Measurements from ENCODE around the gene TCF4.

Gene TCF4

GRCh38 chr18:55214969-55215368 lies 373.0 kb downstream of the TCF4 start:
- DNase-seq = no peak

DNA sequence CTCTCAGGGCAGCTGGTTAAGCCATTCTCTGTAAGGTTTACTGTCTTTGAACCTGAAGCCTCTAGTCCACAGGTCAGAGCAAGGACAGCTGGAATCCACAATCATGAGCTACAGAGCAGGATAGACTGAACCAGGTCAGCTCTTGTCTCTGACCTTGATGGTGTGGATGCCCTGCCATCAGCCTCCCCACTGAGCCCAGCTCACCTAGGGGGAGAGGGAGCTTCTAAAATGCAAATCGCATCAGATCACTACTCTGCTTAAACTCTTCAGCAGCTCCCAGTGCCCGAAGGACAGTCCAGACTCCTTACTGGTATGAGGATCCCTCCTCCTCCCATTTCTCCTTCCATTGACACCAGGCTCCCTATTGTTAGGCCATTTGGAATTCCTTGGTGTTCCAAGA lies 373.5 kb downstream of the TCF4 start:
- no peak for DNase-seq

DNA sequence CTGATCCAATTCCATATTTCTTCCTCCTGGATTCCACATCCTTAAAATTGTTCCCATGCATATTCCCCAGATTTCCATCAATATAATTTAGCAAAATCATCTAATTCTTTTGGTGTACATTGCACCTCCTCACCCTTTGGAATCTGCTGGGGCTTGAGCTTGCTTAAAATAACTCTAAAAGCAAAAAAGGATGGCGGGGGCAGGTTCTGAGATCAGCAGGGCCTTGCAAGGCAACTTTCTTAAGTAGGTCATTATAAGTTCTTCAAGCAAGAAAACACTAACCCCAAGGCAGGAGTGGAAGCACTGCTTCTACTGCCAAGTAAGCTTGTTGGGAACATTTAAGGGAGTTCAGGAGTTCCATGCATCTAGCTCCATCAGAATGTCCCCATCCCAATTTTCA lies 374.4 kb downstream of the TCF4 start:
- DNase-seq = no peak

- DNase-seq = no peak
These were observed 381.1 kb downstream of the TCF4 start for GRCh38 chr18:55206927-55207326.

GRCh38 chr18:55202232-55202917 lies 385.6 kb downstream of the TCF4 start:
- DNase-seq = no peak

DNA sequence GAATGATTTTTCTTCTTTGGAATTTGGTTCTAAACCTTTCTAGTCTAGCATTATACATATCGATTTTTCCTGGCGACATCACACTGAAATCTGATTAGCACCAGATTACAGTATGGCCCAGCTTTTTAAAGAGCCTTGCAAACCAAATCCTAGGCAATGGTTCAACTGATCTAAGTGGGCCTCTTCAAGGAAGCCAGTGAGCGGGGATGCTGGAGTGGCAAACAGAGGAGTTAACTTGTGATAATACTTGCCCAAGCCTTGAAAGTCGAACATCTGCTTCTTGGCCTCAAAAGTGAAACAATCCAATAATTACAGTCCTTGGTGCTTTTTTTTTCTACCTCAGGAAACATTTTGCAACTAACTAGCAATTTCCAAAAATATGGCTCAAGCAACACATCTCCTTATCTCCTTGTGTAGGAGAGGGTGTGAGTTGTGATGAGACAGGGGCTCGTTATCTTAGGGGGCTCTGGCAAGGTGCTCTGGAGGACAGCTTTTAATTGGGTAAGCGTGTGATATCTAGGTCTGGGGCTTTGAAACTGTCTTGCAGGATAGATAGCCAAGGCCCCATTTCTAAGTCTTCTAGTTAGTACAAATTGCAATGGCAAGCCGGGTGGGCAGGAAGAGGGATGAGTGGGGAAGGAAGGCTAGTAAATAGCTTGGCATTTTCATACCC lies 388.6 kb downstream of the TCF4 start:
- DNase-seq = no peak

DNA sequence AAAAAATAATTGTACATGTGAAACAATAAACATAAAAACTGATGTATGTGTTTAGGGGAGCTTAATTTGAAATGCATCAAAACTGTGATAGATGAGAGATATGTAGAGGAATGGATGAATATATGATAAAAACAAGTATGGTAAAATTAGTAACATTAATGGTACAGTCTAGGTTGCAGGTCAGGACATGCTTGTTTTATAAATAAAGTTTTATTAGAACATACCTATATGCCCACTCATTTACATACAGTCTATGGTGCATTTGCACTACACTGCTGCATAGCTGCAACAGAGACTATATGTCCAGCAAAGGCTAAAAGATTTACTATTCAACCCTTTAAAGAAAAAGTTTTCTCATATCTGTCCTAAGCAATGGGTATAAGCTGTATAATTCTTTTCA lies 392.1 kb downstream of the TCF4 start:
- DNase-seq = no peak

- no peak for DNase-seq
These were observed 398.0 kb downstream of the TCF4 start for GRCh38 chr18:55189972-55190371.

GRCh38 chr18:55186588-55186987 lies 401.4 kb downstream of the TCF4 start:
- DNase-seq = no peak

DNA sequence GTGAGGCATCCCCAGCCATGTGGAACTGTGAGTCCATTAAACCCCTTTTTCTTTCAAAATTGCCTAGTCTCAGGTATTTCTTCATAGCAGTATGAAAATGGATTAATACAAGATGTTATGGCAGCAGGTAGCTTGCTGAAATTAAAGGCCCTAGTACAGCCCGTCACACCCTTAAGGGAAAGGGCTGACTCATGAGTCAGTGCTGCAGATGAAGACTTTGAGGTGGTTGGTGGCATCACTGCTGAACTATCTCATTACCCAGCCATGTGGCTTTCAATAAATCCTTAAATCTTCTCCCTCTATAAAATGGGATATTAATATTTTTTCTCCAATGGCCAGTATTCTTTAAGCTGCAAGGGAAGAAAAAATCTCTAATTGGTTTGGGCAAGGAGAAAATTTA lies 402.6 kb downstream of the TCF4 start:
- no peak for DNase-seq

- DNase-seq = no peak
These were observed 408.2 kb downstream of the TCF4 start for GRCh38 chr18:55179835-55180234.

DNA sequence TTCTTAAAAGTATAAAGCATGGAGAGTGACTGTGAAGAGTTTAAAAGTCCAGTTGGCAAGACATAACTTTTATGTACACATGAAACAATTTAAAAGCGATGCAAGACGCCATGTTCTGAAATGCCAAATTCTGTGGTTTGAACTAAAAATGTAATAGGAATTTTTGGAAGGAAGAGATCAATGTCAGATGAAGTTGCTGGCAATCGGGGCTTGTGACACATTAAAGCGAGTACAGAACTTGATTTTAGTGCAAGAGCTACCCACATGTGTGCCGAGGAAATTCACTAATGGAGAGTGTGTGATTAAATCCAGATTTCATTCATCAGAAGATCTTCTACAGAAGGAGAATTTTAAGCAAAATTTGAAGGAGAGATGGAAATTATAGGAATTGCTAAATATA lies 408.6 kb downstream of the TCF4 start:
- no peak for DNase-seq

- no peak for DNase-seq
These were observed 414.7 kb downstream of the TCF4 start for GRCh38 chr18:55173291-55173690.

Measured in CD4-positive, alpha-beta T cell treated with Interferon gamma for 1 hour (primary cell).